ENCODE measurements around the gene MMP23B.

The MMP23B gene

DNA sequence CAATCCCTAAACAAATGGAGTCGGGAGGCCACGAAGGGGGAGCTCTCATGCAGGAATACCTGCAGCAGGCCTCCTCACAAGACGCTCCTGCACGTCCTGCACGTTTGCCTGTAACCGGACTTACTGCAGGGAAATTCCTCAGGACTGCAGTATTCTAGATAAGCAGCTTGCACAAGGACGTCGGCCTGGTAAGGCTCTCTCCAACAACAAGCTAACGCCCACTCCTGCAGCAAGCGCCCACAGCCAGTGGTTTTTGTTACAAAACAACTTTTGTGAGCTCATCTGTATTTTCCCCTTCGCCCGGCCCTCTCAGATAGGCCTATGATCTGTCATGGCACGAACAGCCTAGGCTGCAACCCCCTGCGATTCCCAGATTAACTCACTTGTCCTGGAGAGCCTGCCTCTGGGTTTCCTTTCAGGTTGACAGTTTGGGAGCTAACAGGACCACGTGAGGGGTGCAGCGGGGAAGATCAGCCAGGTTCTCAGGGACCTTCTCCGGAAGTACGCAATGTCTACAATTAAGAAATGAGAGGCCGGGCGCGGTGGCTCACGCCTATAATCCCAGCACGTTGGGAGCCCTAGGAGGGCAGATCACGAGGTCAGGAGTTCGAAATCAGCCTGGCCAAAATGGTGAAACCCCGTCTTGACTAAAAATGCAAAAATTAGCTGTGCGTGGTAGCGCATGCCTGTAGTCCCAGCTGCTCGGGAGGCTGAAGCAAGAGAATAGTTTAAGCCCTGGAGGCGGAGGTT, 17.6 kb upstream of the MMP23B start:
- Mint-ChIP-seq H3K4me1 (peaks cover 38% of the 10 kb centered on the region), H3K36me3 (ENCODE audit: low read depth) (no peaks in the 10 kb centered on the region), H3K27ac (peak overlapping the region; percentile 90 to 92 (median 92)), H3K4me3 (peak overlapping the region; percentile 96 to 99 (median 97)), H3K27me3 (ENCODE audit: low read depth) (no peaks in the 10 kb centered on the region), H3K9me3 (no peaks in the 10 kb centered on the region)
- TF ChIP-seq, protein P1, sequence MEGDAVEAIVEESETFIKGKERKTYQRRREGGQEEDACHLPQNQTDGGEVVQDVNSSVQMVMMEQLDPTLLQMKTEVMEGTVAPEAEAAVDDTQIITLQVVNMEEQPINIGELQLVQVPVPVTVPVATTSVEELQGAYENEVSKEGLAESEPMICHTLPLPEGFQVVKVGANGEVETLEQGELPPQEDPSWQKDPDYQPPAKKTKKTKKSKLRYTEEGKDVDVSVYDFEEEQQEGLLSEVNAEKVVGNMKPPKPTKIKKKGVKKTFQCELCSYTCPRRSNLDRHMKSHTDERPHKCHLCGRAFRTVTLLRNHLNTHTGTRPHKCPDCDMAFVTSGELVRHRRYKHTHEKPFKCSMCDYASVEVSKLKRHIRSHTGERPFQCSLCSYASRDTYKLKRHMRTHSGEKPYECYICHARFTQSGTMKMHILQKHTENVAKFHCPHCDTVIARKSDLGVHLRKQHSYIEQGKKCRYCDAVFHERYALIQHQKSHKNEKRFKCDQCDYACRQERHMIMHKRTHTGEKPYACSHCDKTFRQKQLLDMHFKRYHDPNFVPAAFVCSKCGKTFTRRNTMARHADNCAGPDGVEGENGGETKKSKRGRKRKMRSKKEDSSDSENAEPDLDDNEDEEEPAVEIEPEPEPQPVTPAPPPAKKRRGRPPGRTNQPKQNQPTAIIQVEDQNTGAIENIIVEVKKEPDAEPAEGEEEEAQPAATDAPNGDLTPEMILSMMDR (IDR thresholded peaks at IDR 0.05; ENCODE audit: unreplicated experiment in 3 of 3), result no peak

- Mint-ChIP-seq H3K27ac (peak overlapping the region; percentile 90 to 92 (median 92)), H3K27me3 (ENCODE audit: low read depth) (no peaks in the 10 kb centered on the region), H3K4me3 (peak overlapping the region; percentile 96 to 99 (median 97)), H3K9me3 (no peaks in the 10 kb centered on the region), H3K36me3 (ENCODE audit: low read depth) (no peaks in the 10 kb centered on the region), H3K4me1 (peaks cover 38% of the 10 kb centered on the region)
- TF ChIP-seq, protein P1 (IDR thresholded peaks at IDR 0.05; ENCODE audit: unreplicated experiment in 3 of 3), result no peak
Measured at GRCh38 chr1:1614954-1615255, 17.1 kb upstream of the MMP23B start.

DNA sequence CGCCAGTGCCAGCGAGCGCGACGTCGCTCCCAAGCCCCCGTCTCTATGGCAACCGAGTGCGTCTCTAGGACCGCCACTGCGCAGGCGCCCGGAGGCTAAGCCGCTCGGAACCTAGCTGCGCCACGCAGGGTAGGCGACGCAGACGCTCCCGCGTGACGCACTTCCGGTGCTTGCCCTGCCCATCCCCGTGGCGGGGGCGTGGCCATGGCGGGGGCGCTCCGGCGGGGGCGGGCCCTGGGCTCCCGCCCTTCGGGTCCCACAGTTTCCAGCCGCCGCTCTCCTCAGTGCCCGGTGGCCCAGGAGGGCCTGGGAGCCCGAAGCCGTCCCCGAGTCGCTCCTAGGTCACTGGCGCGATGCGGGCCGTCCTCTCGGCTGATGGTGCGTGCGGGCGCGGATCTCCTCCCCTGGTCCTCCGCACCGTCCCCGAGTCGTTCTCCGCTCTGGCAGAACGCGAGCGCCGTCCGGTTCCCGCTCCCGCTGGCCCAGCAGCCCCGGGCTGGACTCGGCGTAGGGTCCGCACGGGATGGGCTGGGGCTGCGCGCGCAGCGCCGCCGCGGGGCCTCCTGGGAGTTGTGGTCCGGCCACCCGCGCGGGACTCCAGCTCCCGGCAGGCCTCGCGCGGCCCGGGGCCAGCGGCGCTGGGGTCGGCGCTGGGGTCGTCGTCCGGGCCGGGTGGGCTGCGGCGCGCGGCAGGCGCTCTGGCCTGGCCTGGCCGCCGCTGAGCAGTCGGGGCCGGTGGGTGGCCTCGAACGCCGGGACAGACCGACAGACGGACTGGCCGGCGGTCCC, 16.5 kb upstream of the MMP23B start, which contains the start of gene MIB2:
TSS of gene MIB2 (plus strand) at position 245 of the 789 bp plus-strand sequence. CDS start 7,953 bp downstream, outside the sequence.
- H3K27me3 Mint-ChIP-seq (ENCODE audit: low read depth), result no peaks in the 10 kb centered on the region
- H3K9me3 Mint-ChIP-seq, result no peaks in the 10 kb centered on the region
- H3K27ac Mint-ChIP-seq, result peak within 1 kb of the TSS; percentile 90 to 92 (median 92)
- peaks cover 35% of the 10 kb centered on the region for H3K4me1 Mint-ChIP-seq
- peak within 1 kb of the TSS; percentile 96 to 99 (median 97) for H3K4me3 Mint-ChIP-seq
- H3K36me3 Mint-ChIP-seq (ENCODE audit: low read depth), result no peaks in the 10 kb centered on the region
- TF ChIP-seq, protein P1 (IDR thresholded peaks at IDR 0.05; ENCODE audit: unreplicated experiment in 3 of 3), result no peak

GRCh38 chr1:1616045-1616790, 15.8 kb upstream of the MMP23B start:
- peak overlapping the region; percentile 42 to 75 (median 65) for H3K27ac Mint-ChIP-seq
- H3K27me3 Mint-ChIP-seq (ENCODE audit: low read depth), result no peaks in the 10 kb centered on the region
- H3K4me3 Mint-ChIP-seq, result peak overlapping the region; percentile 84 to 90 (median 89)
- H3K36me3 Mint-ChIP-seq (ENCODE audit: low read depth), result no peaks in the 10 kb centered on the region
- TF ChIP-seq, protein P1 (IDR thresholded peaks at IDR 0.05; ENCODE audit: unreplicated experiment in 3 of 3), result no peak
- no peaks in the 10 kb centered on the region for H3K9me3 Mint-ChIP-seq
- H3K4me1 Mint-ChIP-seq, result peaks cover 28% of the 10 kb centered on the region

GRCh38 chr1:1616838-1617237, 15.1 kb upstream of the MMP23B start:
- Mint-ChIP-seq H3K36me3 (ENCODE audit: low read depth) (no peaks in the 10 kb centered on the region), H3K27ac (peak overlapping the region; percentile 42 to 86 (median 75)), H3K27me3 (ENCODE audit: low read depth) (no peaks in the 10 kb centered on the region), H3K9me3 (no peaks in the 10 kb centered on the region), H3K4me3 (peak overlapping the region; percentile 84 to 90 (median 89)), H3K4me1 (peaks cover 26% of the 10 kb centered on the region)
- TF ChIP-seq, protein P1 (IDR thresholded peaks at IDR 0.05; ENCODE audit: unreplicated experiment in 3 of 3), result no peak

Data from nephron (organoid).